Erythroblast (primary cell): ENCODE results near the gene HOXA6.

ENCODE experiments used
- GATA1 ChIP-seq: IDR thresholded peaks from 2 replicates; pipeline ENCODE4 v1.6.1; 2011; ENCODE audit warnings: low read depth, mild to moderate bottlenecking, control low read depth, low read length, moderate library complexity
- POLR2A ChIP-seq: IDR thresholded peaks from 2 replicates; pipeline ENCODE4 v1.6.1; 2011; ENCODE audit warnings: mild to moderate bottlenecking, low read length

DNA sequence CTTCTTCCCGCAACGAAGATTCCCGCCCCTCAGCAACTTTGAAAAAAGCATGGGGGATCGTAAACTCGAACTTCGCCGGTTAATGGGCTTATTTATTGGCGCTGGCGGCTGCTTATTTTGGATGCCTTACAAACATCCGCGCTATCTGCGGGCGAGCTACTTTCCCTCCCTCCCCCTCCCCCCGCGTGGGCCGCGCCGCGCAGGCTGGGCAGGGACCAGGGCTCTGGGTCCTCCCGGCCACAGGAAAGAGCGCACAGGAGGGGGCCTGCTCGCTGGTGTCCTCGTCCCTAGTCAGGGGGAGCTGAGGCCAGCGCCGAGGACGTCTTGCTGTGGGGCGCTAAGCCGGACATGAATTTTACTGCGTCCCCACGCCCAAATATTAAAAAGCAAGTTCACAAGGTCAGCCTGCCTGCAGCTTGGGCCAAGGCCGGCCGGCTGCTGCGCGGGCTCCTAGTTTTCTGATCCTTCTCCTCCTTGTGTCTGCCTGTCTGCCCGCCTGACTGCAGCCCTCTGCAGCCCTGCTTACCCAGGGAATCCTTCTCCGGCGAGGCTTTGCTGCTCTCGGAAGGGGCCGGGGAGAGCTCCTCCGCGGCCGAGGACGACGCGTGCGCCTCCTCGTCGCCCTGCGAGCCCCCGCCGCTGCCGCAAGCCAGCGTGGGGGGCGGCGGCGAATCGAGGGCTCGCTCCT lies 25.4 kb upstream of the HOXA6 start:
- no peak for TF ChIP-seq POLR2A
- no peak for TF ChIP-seq GATA1
